Liver (tissue), 3 donors: Measurements from ENCODE around the gene DMRT1.
"Not testable (repeated sequence)": the region's sequence is repeated elsewhere in the genome, so short reads cannot be mapped to it uniquely, and the experiment has no call there.

Experiments used
- CTCF ChIP-seq: fragments of 150-350 bp; IDR thresholded peaks from 2 replicates; pipeline ENCODE4 v1.5.1; 2017; ENCODE audit warnings: improper control_type of control experiment, low read depth, low read length; ENCODE audit not compliant: missing input control
- EGR1 ChIP-seq, 2 donors: IDR thresholded peaks; 2 replicates each; pipeline ENCODE4 v1.6.1; 2016 to 2018; ENCODE audit warnings: antibody characterized with exemption in 2 of 2, low read depth in 2 of 2
- GABPA ChIP-seq, 2 donors: IDR thresholded peaks in 1 of 2; conservative IDR thresholded peaks in 1 of 2; 2 replicates each; pipeline ENCODE4 v1.6.1; 2016; ENCODE audit warnings: antibody characterized with exemption in 2 of 2, mild to moderate bottlenecking in 1 of 2, moderate library complexity in 1 of 2
- MAX ChIP-seq: IDR thresholded peaks from 2 replicates; pipeline ENCODE4 v1.6.1; 2016; ENCODE audit warnings: antibody characterized with exemption
- RAD21 ChIP-seq, 2 donors: IDR thresholded peaks; 2 replicates each; pipeline ENCODE4 v1.6.1; 2016; ENCODE audit warnings: antibody characterized with exemption in 2 of 2, mild to moderate bottlenecking in 2 of 2
- REST ChIP-seq: IDR thresholded peaks from 2 replicates; pipeline ENCODE4 v1.6.1; 2016; ENCODE audit warnings: antibody characterized with exemption, mild to moderate bottlenecking
- SP1 ChIP-seq: IDR thresholded peaks from 2 replicates; pipeline ENCODE4 v1.6.1; 2018; ENCODE audit warnings: antibody characterized with exemption, mild to moderate bottlenecking
- ZBTB33 ChIP-seq: IDR thresholded peaks from 2 replicates; pipeline ENCODE4 v1.6.1; 2016; ENCODE audit warnings: antibody characterized with exemption
- donor health status: healthy.
- donor health status: healthy.

- not testable (repeated sequence) for TF ChIP-seq CTCF; GABPA (IDR thresholded peaks at IDR 0.05 in 1 of 2, conservative IDR thresholded peaks at IDR 0.05 in 1 of 2); RAD21 (IDR thresholded peaks at IDR 0.05); MAX; ZBTB33; REST; SP1; EGR1 (IDR thresholded peaks at IDR 0.05; ENCODE audit: low read depth in 2 of 2)
Observed at GRCh38 chr9:913526-913925, 72.0 kb downstream of the DMRT1 start.
